ENCODE measurements around the gene PHRF1.

Gene PHRF1

GRCh38 chr11:557328-558132, 18.7 kb upstream of the PHRF1 start:
- DNase-seq = no peak

GRCh38 chr11:558503-558902, 17.8 kb upstream of the PHRF1 start:
- DNase-seq = no peak

- no peak for DNase-seq
Measured at GRCh38 chr11:559020-559620, 17.1 kb upstream of the PHRF1 start.

- DNase-seq = no peak
Measured at GRCh38 chr11:559712-560304, 16.5 kb upstream of the PHRF1 start.

- DNase-seq = peak; percentile 95
Measured at GRCh38 chr11:560305-561147, 15.7 kb upstream of the PHRF1 start, which contains the start of the genes LMNTD2 and RASSF7. TSS of gene LMNTD2 (minus strand) at chr11:560738. CDS start at chr11:560716, 22 bp downstream. TSS of gene RASSF7 (plus strand) at chr11:560970. CDS start at chr11:561769, 799 bp downstream.

GRCh38 chr11:561148-562003, 14.9 kb upstream of the PHRF1 start:
- peak; percentile 74 for DNase-seq

- DNase-seq = no peak
Measured at GRCh38 chr11:562046-562645, 14.1 kb upstream of the PHRF1 start.

GRCh38 chr11:563066-563811, 13.0 kb upstream of the PHRF1 start:
- DNase-seq = no peak

GRCh38 chr11:563812-564578, 12.3 kb upstream of the PHRF1 start:
- DNase-seq = no peak

GRCh38 chr11:565921-566509, 10.3 kb upstream of the PHRF1 start:
- DNase-seq = no peak

GRCh38 chr11:567011-567628, 9.2 kb upstream of the PHRF1 start:
- DNase-seq = no peak

- DNase-seq = no peak
Measured at GRCh38 chr11:567629-568292, 8.5 kb upstream of the PHRF1 start.

- peak; percentile 97 for DNase-seq
Measured at GRCh38 chr11:568306-569157, 7.7 kb upstream of the PHRF1 start.

GRCh38 chr11:569158-569885, 6.9 kb upstream of the PHRF1 start:
- no peak for DNase-seq

- no peak for DNase-seq
Measured at GRCh38 chr11:571802-572185, 4.5 kb upstream of the PHRF1 start.

- no peak for DNase-seq
Measured at GRCh38 chr11:573146-573759, 3.0 kb upstream of the PHRF1 start.

All from hematopoietic multipotent progenitor cell treated with erythropoietin and hydrocortisone succinate and interleukin-3 and kit ligand, for 4 days (in vitro differentiated cells).